GM21723 (cell line): ENCODE results near the gene FAM83D.

Source experiments
- ATAC-seq: cut with Tn5 transposase; IDR thresholded peaks from one replicate; pipeline ENCODE4 v1.9.1; 2021; ENCODE audit warnings: mild to moderate bottlenecking, moderate library complexity; ENCODE audit not compliant: unreplicated experiment

Gene FAM83D

GRCh38 chr20:38894091-38894847 lies 31.9 kb upstream of the FAM83D start:
- ATAC-seq, result no peak

GRCh38 chr20:38895098-38895949 lies 30.9 kb upstream of the FAM83D start:
- ATAC-seq, result no peak

- ATAC-seq, result no peak
These were observed 30.1 kb upstream of the FAM83D start for GRCh38 chr20:38896009-38896594.

GRCh38 chr20:38897267-38897666 lies 28.9 kb upstream of the FAM83D start:
- no peak for ATAC-seq

GRCh38 chr20:38900606-38901005 lies 25.6 kb upstream of the FAM83D start:
- no peak for ATAC-seq

- no peak for ATAC-seq
These were observed 23.6 kb upstream of the FAM83D start for GRCh38 chr20:38902601-38903000.

- ATAC-seq, result no peak
These were observed 22.9 kb upstream of the FAM83D start for GRCh38 chr20:38903335-38903734.

GRCh38 chr20:38905375-38905774 lies 20.8 kb upstream of the FAM83D start:
- no peak for ATAC-seq

- no peak for ATAC-seq
These were observed 18.1 kb upstream of the FAM83D start for GRCh38 chr20:38907918-38908677.

- no peak for ATAC-seq
These were observed 10.9 kb upstream of the FAM83D start for GRCh38 chr20:38915355-38915754.

GRCh38 chr20:38917657-38918056 lies 8.6 kb upstream of the FAM83D start:
- ATAC-seq, result no peak

GRCh38 chr20:38918172-38918571 lies 8.0 kb upstream of the FAM83D start:
- ATAC-seq, result no peak

GRCh38 chr20:38919683-38920082 lies 6.5 kb upstream of the FAM83D start:
- no peak for ATAC-seq

GRCh38 chr20:38920411-38920810 lies 5.8 kb upstream of the FAM83D start:
- ATAC-seq, result no peak

GRCh38 chr20:38920851-38921250 lies 5.4 kb upstream of the FAM83D start:
- ATAC-seq, result no peak

GRCh38 chr20:38924718-38925117 lies 1.5 kb upstream of the FAM83D start:
- no peak for ATAC-seq

GRCh38 chr20:38926934-38927616 lies 858 bp downstream of the FAM83D start:
- peak; percentile 18 for ATAC-seq

- no peak for ATAC-seq
These were observed 1.8 kb downstream of the FAM83D start for GRCh38 chr20:38927902-38928578.

- no peak for ATAC-seq
These were observed 4.0 kb downstream of the FAM83D start for GRCh38 chr20:38930242-38930569.

GRCh38 chr20:38931984-38932383 lies 5.8 kb downstream of the FAM83D start:
- ATAC-seq, result no peak
